Neural crest cell (in vitro differentiated cells): Measurements from ENCODE around the gene ZNF516. TPM values are rescaled to one million over a fixed set of nuclear protein-coding genes. Genes with fewer than 3 reads are reported as not detected.

Source experiments
- DNase-seq: peaks from one replicate; pipeline ENCODE4 v3.0.0; 2021; ENCODE audit warnings: low read depth, mixed read lengths, low spot score
- H3K27ac Mint-ChIP-seq: one replicate; pipeline ENCODE4 v1.8.0; 2021; ENCODE audit warnings: mild to moderate bottlenecking, mixed read lengths; ENCODE audit not compliant: unreplicated experiment
- H3K27me3 Mint-ChIP-seq: 2 replicates; pipeline ENCODE4 v1.8.0; 2021; ENCODE audit warnings: low read depth, mild to moderate bottlenecking, mixed read lengths
- H3K36me3 Mint-ChIP-seq: 2 replicates; pipeline ENCODE4 v1.8.0; 2021; ENCODE audit warnings: low read depth, mild to moderate bottlenecking, mixed read lengths
- H3K4me1 Mint-ChIP-seq: 2 replicates; pipeline ENCODE4 v1.8.0; 2021; ENCODE audit warnings: mixed read lengths
- H3K4me3 Mint-ChIP-seq: one replicate; pipeline ENCODE4 v1.8.0; 2021; ENCODE audit warnings: mild to moderate bottlenecking, mixed read lengths
- H3K9me3 Mint-ChIP-seq: 2 replicates; pipeline ENCODE4 v1.8.0; 2021; ENCODE audit warnings: mixed read lengths
- total RNA-seq: library from RNA; stranded (reverse); gene quantifications from 2 replicates; pipeline ENCODE4 v1.2.1, GENCODE V29; 2021
- TF ChIP-seq, protein P1 (sequence below): fragments of 200-600 bp; sonication (generic); conservative IDR thresholded peaks from 2 replicates; pipeline ENCODE4 v1.5.0; 2021; ENCODE audit warnings: antibody characterized with exemption, mild to moderate bottlenecking

ZNF516 gene
- total RNA-seq, 1 donor from 2014 or later: 91.2 TPM

DNA sequence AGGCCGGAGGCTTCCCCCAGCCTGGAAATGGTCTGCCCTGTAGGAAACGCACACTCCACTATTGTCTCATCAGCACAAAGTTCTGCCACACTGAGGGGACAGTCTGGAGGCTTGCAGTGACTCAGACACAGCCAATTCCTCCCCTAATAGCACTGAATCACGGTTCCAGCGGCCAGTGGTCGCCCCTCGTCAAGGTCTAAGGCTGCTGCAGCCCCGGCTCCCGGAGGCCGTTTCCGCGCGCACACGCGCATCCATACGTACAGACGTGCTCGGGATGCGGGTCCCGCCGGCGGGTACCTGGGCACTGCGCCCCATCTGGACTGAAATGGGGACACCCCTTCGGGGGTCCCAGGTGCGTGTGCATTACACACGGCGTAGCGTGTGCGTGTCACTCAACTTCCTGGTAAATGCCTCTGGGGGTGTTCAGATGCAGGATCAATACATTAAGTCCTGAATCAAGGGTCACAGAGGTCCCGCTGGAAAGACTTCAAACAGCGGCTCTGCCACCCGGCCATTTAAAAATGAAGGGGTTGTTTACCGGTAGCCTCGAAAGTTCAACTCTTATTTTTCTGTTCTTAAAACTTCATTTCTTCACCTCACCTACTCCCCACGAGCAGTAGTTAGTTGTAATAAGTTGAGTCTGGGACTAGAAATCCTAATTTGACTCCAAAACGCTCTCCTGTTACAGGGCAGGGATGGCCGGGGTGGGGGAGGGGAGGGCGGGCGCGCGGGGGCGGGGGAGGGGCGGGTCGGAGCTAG, 572 bp upstream of the ZNF516 start:
- Mint-ChIP-seq H3K36me3 (no peaks in the 10 kb centered on the region), H3K27me3 (peaks cover 6% of the 10 kb centered on the region), H3K4me1 (peaks cover 52% of the 10 kb centered on the region), H3K4me3 (peak overlapping the region; percentile 98), H3K27ac (peak overlapping the region; percentile 97), H3K9me3 (no peaks in the 10 kb centered on the region)
- DNase-seq: peak; percentile 52
- TF ChIP-seq, protein P1, sequence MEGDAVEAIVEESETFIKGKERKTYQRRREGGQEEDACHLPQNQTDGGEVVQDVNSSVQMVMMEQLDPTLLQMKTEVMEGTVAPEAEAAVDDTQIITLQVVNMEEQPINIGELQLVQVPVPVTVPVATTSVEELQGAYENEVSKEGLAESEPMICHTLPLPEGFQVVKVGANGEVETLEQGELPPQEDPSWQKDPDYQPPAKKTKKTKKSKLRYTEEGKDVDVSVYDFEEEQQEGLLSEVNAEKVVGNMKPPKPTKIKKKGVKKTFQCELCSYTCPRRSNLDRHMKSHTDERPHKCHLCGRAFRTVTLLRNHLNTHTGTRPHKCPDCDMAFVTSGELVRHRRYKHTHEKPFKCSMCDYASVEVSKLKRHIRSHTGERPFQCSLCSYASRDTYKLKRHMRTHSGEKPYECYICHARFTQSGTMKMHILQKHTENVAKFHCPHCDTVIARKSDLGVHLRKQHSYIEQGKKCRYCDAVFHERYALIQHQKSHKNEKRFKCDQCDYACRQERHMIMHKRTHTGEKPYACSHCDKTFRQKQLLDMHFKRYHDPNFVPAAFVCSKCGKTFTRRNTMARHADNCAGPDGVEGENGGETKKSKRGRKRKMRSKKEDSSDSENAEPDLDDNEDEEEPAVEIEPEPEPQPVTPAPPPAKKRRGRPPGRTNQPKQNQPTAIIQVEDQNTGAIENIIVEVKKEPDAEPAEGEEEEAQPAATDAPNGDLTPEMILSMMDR: no peak

DNA sequence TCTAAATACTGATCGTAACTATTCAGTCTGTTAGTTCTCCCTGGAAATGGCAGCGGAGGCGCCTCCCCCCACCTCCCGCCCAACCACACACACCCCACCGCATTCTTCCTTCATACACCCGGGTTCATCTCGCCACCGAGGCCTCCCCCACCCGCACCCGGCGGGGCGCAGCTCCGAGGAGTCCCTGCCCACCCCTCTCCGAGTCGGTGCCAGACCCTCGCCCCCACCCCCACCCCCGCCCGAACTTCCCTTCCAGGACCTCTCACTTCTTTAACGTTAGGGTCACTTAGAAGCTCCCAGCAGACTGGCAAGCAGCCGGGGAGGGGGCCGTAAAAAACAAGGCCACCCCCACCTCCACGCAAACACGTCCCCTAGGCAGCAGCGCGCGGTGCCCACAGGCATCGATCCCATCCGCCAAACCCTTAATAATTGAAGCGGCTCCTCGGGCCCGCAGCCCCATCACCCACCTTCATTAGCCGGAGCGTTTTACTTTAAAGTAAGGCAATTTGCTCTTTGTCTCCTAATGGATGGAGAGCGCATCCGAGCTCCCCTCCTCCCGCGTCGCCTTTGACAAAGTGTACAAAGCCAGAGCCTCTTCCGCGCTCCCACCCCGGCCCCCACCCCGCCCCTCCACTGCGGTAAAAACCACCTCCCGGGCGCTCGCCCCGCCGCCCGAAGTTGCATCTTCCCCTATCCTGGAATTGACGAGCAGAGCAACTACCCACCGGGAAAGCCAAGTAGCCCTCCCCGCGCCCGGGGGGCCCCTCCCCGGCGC, 624 bp downstream of the ZNF516 start:
- Mint-ChIP-seq H3K4me3 (peak overlapping the region; percentile 91), H3K4me1 (peaks cover 55% of the 10 kb centered on the region), H3K27me3 (peaks cover 6% of the 10 kb centered on the region), H3K9me3 (no peaks in the 10 kb centered on the region), H3K27ac (peak overlapping the region; percentile 81), H3K36me3 (no peaks in the 10 kb centered on the region)
- DNase-seq: peak; percentile 43
- TF ChIP-seq, protein P1: no peak

DNA sequence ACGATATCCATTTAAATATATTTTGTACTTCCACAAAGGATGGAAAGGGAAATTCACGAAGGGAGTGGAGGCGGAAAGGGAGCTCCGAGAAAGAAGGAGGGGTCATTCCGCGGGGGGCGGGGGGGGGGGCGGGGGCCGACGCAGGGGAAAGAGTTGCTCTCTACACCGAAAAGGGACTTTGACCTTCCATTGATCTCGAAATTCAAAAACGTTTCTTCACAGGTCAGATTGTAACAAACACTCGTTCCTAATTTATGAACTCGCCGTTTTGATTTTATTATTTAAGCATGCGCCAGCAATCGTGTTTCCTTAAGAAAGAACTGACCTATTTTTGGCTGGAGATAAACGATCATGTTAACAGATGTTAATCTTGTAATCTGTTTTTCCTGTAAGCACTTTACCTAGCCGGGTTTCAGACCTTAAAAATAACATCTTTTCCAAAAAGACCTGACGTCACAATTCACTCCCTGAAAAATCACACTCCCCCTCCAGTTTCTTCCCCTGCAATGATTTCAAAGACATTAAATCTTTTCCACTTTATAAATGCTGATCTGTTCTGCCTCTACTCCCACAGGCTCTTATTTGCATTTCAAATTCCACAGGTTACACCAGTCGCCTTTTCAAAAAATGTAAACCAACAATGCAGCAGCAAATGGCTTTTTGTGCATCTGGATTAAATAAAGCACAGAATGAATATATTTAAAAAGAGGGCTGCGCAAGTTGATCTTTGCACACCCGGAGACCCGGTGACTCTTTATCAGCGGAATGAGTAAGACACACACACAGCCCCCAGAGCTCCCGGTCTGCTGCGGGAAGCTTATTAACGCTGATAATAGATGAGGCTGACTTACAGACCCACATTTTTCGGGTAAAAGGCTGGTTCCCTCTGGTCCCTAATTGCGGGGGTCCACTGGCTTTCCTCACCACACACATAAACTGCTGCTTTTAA, 1.6 kb downstream of the ZNF516 start:
- peaks cover 58% of the 10 kb centered on the region for H3K4me1 Mint-ChIP-seq
- DNase-seq: peak; percentile 27
- H3K27ac Mint-ChIP-seq: peak overlapping the region; percentile 96
- TF ChIP-seq, protein P1: no peak
- peak overlapping the region; percentile 91 for H3K4me3 Mint-ChIP-seq
- no peaks in the 10 kb centered on the region for H3K36me3 Mint-ChIP-seq
- H3K9me3 Mint-ChIP-seq: no peaks in the 10 kb centered on the region
- peaks cover 6% of the 10 kb centered on the region for H3K27me3 Mint-ChIP-seq

DNA sequence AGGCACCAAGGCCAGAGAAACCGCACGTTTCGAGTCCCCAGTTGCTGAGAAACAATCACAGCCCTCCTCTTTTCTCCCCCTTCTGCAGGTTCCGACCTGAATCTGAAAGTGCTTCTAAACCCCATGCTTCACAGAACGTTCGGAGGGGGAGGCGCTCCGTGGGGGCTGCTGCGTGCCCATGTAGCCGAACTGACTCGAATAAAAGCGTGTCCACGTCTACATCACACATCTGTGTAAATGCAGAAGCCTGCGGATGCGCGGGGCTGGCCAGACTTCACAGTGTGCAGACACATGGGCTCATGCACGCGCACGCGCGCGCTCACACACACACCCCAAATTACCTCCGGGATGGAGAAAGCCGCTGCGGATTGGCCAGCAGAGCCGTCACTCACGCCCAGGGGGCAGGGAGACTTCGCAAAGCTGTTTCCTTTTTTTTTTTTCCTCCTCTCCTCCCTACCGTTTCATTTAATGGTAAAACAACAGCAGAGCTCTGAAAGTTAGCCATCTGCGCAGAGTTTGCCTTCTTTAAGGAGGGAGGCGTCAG, 2.3 kb downstream of the ZNF516 start:
- Mint-ChIP-seq H3K27me3 (peaks cover 6% of the 10 kb centered on the region), H3K27ac (peak overlapping the region; percentile 96), H3K36me3 (no peaks in the 10 kb centered on the region), H3K4me3 (peak overlapping the region; percentile 91), H3K9me3 (no peaks in the 10 kb centered on the region), H3K4me1 (peaks cover 62% of the 10 kb centered on the region)
- TF ChIP-seq, protein P1: no peak
- peak; percentile 100 for DNase-seq
